ENCODE measurements around the gene DCAF11. TPM values are rescaled to one million over a fixed set of nuclear protein-coding genes. Genes with fewer than 3 reads are reported as not detected.

The DCAF11 gene
- total and polyA plus RNA-seq, 2 of the 13 experiments (the other 11 are each of a cell fraction or from before 2014, with no cell fraction given): 150 to 257 TPM

DNA sequence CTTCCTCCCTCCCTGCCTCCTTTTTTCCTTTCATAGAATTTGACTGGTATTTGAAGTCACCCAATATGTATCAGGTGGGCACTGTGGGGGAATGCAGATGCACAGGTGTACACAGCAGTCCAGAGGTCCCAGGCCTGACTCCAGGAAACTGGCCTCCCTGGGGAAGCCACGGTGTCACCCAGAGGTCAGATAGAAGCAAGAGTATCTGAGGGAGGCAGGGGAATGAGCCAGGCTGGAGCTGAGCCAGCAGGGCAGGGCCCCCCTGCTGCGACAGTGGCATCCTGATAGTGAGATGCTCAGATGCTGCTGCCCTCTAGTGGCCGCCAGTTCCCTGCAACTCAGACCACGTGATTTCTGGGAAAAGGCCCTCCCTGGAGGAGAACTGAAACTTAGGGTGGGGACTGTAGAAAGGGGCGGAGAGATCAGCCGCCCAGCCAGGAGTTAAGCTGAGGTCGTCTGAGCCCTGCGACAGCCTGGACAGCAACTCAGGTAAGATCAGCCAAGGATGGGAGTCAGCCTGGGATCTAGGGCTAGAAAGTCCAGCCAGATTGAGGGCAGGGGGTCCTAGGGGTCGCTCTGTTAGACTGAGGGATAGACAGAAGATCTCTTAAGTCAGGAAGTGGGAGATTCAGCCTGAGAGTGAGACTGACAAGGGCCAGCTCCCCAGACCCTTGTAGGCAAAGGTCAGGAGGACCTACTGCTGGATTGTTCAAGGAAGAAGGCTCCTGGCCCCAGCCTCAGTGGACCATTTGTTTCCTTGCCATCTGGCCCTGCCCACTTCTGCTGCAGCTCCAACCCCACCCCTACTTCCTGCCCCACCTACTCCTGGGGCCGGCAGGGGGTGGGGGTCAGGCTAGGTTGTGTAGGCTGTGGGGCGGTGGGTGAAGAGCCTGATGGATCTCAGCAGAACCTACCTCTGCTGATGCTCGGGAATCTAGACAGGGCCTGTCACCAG is 46.5 kb downstream of the DCAF11 start, which contains the start of gene IRF9 (continued):
- TF ChIP-seq ZMYM3 (CRISPR knock-in tag; IDR thresholded peaks at IDR 0.05) (peak; percentile 81), NFKB2 (CRISPR knock-in tag; IDR thresholded peaks at IDR 0.05; ENCODE audit: borderline replicate concordance) (peak; percentile 97), HMG20A (CRISPR knock-in tag; IDR thresholded peaks at IDR 0.05; ENCODE audit: borderline replicate concordance) (peak; percentile 74), MZF1 (CRISPR knock-in tag; IDR thresholded peaks at IDR 0.05; ENCODE audit: borderline replicate concordance) (0 out of 2 replicates have a peak, but pooled peaks have one; percentile 23), HOXA5 (CRISPR knock-in tag; IDR thresholded peaks at IDR 0.05) (peak; percentile 99)
- TF ChIP-seq, protein P1, sequence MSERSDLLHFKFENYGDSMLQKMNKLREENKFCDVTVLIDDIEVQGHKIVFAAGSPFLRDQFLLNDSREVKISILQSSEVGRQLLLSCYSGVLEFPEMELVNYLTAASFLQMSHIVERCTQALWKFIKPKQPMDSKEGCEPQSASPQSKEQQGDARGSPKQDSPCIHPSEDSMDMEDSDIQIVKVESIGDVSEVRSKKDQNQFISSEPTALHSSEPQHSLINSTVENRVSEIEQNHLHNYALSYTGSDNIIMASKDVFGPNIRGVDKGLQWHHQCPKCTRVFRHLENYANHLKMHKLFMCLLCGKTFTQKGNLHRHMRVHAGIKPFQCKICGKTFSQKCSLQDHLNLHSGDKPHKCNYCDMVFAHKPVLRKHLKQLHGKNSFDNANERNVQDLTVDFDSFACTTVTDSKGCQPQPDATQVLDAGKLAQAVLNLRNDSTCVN (CRISPR knock-in tag; IDR thresholded peaks at IDR 0.05; ENCODE audit: borderline replicate concordance): peak; percentile 89
- TF ChIP-seq, protein P2, sequence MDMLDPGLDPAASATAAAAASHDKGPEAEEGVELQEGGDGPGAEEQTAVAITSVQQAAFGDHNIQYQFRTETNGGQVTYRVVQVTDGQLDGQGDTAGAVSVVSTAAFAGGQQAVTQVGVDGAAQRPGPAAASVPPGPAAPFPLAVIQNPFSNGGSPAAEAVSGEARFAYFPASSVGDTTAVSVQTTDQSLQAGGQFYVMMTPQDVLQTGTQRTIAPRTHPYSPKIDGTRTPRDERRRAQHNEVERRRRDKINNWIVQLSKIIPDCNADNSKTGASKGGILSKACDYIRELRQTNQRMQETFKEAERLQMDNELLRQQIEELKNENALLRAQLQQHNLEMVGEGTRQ (IDR thresholded peaks at IDR 0.05; ENCODE audit: low read depth, low read length): peak; percentile 94
- TF ChIP-seq, protein P2 (CRISPR knock-in tag; IDR thresholded peaks at IDR 0.05; ENCODE audit: borderline replicate concordance): peak; percentile 100; the same call in 1 of the 2 replicates
- TF ChIP-seq, protein P3, sequence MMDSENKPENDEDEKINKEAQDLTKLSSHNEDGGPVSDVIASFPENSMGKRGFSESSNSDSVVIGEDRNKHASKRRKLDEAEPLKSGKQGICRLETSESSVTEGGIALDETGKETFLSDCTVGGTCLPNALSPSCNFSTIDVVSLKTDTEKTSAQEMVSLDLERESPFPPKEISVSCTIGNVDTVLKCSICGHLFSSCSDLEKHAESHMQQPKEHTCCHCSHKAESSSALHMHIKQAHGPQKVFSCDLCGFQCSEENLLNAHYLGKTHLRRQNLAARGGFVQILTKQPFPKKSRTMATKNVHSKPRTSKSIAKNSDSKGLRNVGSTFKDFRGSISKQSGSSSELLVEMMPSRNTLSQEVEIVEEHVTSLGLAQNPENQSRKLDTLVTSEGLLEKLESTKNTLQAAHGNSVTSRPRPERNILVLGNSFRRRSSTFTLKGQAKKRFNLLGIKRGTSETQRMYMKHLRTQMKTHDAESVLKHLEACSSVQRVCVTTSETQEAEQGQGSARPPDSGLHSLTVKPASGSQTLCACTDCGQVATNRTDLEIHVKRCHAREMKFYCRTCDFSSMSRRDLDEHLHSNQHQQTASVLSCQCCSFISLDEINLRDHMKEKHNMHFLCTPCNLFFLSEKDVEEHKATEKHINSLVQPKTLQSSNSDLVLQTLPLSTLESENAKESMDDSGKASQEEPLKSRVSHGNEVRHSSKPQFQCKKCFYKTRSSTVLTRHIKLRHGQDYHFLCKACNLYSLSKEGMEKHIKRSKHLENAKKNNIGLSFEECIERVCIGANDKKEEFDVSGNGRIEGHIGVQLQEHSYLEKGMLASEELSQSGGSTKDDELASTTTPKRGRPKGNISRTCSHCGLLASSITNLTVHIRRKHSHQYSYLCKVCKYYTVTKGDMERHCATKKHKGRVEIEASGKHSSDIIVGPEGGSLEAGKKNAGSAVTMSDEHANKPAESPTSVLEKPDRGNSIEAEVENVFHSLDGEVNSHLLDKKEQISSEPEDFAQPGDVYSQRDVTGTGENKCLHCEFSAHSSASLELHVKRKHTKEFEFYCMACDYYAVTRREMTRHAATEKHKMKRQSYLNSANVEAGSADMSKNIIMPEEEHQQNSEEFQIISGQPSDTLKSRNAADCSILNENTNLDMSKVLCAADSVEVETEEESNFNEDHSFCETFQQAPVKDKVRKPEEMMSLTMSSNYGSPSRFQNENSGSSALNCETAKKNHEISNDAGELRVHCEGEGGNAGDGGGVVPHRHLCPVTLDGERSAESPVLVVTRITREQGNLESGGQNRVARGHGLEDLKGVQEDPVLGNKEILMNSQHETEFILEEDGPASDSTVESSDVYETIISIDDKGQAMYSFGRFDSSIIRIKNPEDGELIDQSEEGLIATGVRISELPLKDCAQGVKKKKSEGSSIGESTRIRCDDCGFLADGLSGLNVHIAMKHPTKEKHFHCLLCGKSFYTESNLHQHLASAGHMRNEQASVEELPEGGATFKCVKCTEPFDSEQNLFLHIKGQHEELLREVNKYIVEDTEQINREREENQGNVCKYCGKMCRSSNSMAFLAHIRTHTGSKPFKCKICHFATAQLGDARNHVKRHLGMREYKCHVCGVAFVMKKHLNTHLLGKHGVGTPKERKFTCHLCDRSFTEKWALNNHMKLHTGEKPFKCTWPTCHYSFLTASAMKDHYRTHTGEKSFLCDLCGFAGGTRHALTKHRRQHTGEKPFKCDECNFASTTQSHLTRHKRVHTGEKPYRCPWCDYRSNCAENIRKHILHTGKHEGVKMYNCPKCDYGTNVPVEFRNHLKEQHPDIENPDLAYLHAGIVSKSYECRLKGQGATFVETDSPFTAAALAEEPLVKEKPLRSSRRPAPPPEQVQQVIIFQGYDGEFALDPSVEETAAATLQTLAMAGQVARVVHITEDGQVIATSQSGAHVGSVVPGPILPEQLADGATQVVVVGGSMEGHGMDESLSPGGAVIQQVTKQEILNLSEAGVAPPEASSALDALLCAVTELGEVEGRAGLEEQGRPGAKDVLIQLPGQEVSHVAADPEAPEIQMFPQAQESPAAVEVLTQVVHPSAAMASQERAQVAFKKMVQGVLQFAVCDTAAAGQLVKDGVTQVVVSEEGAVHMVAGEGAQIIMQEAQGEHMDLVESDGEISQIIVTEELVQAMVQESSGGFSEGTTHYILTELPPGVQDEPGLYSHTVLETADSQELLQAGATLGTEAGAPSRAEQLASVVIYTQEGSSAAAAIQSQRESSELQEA (CRISPR knock-in tag; IDR thresholded peaks at IDR 0.05; ENCODE audit: not compliant biosample characterization): peak; percentile 96
- TF ChIP-seq, protein P4, sequence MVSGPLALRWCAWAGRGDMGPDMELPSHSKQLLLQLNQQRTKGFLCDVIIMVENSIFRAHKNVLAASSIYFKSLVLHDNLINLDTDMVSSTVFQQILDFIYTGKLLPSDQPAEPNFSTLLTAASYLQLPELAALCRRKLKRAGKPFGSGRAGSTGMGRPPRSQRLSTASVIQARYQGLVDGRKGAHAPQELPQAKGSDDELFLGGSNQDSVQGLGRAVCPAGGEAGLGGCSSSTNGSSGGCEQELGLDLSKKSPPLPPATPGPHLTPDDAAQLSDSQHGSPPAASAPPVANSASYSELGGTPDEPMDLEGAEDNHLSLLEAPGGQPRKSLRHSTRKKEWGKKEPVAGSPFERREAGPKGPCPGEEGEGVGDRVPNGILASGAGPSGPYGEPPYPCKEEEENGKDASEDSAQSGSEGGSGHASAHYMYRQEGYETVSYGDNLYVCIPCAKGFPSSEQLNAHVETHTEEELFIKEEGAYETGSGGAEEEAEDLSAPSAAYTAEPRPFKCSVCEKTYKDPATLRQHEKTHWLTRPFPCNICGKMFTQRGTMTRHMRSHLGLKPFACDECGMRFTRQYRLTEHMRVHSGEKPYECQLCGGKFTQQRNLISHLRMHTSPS (CRISPR knock-in tag; IDR thresholded peaks at IDR 0.05; ENCODE audit: low read depth): peak; percentile 94
